HG03097 (cell line): Measurements from ENCODE around the gene MAL.
"Not testable (repeated sequence)": the region's sequence is repeated elsewhere in the genome, so short reads cannot be mapped to it uniquely, and the experiment has no call there.

Experiments
- ATAC-seq: cut with Tn5 transposase; IDR thresholded peaks from one replicate; pipeline ENCODE4 v1.9.1; 2021; ENCODE audit not compliant: unreplicated experiment, low FRiP score

The MAL gene

GRCh38 chr2:95031076-95031725 lies 5.7 kb downstream of the MAL start:
- no peak for ATAC-seq

- no peak for ATAC-seq
Measured at GRCh38 chr2:95031726-95032116, 6.2 kb downstream of the MAL start.

GRCh38 chr2:95032341-95032740 lies 6.8 kb downstream of the MAL start:
- ATAC-seq, result no peak

GRCh38 chr2:95032868-95033603 lies 7.5 kb downstream of the MAL start:
- ATAC-seq, result no peak

- no peak for ATAC-seq
Measured at GRCh38 chr2:95034221-95034620, 8.7 kb downstream of the MAL start.

GRCh38 chr2:95034818-95035217 lies 9.3 kb downstream of the MAL start:
- ATAC-seq, result no peak

- no peak for ATAC-seq
Measured at GRCh38 chr2:95036596-95037383, 11.3 kb downstream of the MAL start.

GRCh38 chr2:95037384-95037839 lies 11.9 kb downstream of the MAL start:
- ATAC-seq, result no peak

- ATAC-seq, result not testable (repeated sequence)
Measured at GRCh38 chr2:95037841-95038585, 12.5 kb downstream of the MAL start.

- no peak for ATAC-seq
Measured at GRCh38 chr2:95038635-95039298, 13.3 kb downstream of the MAL start.

- ATAC-seq, result no peak
Measured at GRCh38 chr2:95039363-95039762, 13.9 kb downstream of the MAL start.

- no peak for ATAC-seq
Measured at GRCh38 chr2:95039978-95040377, 14.5 kb downstream of the MAL start.

- no peak for ATAC-seq
Measured at GRCh38 chr2:95040426-95040825, 14.9 kb downstream of the MAL start.

- no peak for ATAC-seq
Measured at GRCh38 chr2:95041060-95041823, 15.7 kb downstream of the MAL start.

- ATAC-seq, result no peak
Measured at GRCh38 chr2:95041824-95042442, 16.4 kb downstream of the MAL start.

GRCh38 chr2:95042472-95043271 lies 17.2 kb downstream of the MAL start:
- ATAC-seq, result no peak

- no peak for ATAC-seq
Measured at GRCh38 chr2:95043300-95044093, 18.0 kb downstream of the MAL start.
